Stimulated activated CD4-positive, alpha-beta T cell treated with anti-CD3 and anti-CD28 coated beads, Interleukin-4, amount 100 ng/mL, for 24 hours (primary cell): ENCODE measurements around the gene PSMG1.
"Not testable (repeated sequence)": the region's sequence is repeated elsewhere in the genome, so short reads cannot be mapped to it uniquely, and the experiment has no call there.

Experiments
- DNase-seq: peaks from one replicate; pipeline ENCODE4 v3.0.0-alpha.2; 2020

Gene PSMG1

DNA sequence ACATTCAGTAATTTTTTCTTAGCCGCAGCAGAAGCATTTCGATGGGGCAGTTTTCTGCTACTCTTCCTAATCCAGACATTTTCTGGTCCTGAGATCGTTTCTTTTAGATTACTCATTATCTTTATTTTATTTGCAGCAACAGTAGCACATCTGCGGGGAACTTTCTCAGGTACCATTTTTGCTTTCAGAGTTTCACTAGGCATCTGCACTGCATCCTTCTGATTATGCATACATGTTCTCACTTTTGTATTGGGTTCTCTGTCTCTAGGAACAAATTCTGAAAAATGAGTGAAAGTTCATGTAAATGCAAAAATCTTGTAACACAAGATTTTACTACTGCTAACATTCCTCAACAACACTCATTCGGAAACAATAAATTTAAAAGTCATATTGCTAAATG is 3.9 kb upstream of the PSMG1 start:
- no peak for DNase-seq

DNA sequence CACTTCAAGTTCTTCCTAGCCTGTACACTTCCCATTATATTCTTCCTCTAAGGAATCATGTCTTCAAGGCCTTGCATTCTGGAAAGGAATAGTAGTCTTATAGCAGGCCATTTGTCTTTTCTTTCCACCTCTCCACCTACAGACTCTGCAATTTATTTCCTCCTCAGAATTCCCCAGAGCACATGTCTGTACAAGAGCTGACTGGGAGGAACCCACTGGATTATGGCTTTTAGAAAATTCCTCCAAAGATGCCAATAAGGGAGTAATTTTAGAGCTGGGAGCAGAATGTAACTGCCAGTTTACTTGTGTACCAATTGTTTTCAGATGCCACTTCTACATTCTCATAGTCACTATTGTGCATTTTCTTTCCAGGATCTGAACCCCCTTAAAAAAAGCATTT is 3.4 kb upstream of the PSMG1 start:
- DNase-seq, result no peak

DNA sequence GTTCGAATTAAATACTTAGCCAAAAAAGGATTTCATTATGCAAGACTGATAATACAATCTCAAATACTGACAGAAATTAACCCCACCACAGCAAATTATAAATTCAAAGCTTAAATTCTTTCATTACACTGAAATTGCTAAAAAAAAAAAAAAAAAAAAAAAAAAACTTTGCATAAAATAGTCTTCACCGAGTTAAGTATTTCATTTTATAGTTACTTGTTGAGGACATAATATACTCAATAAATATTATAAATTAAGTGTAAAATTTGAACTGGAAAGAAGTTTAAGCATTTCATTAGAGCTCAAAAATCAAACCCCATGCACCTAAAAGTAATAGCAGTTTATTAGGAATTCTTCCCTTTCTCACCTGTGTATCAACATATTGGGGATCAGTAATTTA is 1.9 kb upstream of the PSMG1 start:
- DNase-seq, result no peak

DNA sequence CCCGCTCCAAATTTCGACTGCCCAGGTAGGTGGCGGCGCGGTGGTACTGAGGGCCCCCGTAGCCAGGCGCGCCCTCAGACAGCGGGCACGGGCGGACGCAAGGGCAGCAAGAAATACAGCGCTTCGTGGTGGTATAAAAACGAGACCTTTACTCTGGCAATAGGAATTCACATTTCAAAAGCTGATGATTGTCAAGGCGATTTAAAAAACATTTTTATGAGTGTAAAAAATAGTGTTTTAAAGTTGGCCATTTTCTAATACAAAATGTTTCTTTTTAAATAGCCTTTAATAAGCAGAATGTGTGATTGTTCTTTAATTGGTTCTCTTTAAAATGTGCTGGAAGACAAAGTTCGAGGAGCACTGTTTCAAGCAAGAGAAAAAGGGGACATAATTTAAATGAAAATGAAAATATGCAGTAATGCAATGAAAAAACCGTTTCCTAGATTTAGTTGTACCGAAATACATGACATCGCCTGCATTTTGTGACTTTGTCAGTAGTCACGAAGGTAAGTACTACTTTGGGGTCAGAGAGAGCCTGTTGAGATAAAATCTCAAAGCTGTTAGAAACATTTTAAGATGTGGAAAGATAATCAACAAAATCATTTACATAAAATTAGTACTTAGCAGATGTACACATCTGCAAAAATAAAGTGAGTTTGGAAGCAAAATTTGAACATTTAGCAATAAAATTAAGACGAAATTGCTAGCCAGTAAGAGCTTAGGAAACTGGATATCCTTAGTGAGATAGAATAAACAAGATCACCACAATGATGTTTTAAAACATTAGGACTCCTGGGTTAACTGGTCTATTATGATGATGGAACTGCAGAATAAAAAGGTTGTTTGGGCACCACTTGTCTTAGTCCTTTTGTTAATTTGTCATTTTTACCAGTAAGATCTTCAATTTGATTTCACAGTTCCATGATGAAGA is 1.1 kb upstream of the PSMG1 start:
- DNase-seq, result no peak

DNA sequence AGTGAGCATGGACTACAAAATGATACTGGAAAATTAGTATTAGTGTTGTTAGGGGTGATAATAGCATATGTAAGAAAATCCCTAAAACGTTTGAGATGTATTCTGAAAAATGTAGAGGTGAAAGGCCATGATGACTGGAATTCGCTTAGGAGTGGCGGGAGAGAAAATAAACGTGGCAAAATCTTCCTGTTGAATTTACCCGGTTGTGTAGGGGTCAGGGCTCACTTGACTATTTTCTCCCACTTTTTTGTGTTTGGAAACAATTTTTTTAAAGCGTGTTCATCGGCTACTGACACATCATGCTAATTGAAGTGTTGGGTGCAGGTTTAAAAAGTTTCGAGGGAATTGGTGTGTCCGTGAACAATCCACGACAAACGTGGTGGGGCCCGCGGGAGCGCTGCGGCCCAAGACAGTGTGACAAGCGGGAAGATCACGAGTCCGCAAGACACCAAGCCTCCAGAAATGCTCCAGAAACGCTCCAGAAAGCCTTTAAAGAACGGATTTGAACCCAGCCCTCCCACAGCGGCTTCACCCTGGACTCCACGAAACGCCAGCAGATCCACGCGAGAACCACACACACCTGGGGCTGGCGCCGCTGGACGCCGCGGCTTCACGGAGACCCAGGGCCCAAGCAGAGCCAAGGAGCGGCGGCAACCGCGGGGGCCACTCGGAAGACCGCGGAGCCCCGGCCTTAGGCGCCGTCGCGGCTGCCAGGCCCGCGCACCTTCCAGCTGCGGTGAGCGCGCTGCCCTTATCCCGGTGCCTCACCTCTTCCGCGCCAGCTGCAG is 573 bp downstream of the PSMG1 start:
- DNase-seq, result no peak

DNA sequence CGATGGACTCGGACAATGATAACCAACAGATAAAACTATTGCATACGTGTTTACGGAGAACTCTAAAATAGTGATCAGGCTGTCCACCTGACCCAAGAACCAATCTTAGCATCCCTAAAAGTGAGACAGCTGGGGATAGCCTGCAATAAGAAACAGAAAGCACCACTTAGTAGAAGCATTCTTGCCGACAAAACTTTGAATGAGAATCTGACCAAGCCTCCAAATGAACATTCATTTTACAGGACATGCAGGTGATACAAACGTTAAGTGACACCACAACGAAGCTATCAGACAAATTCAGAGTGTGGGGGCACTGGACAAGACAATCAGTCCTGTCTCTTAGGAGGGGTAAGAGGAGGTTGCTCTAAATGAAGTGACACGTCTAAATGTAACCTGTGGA is 1.2 kb downstream of the PSMG1 start:
- no peak for DNase-seq

DNA sequence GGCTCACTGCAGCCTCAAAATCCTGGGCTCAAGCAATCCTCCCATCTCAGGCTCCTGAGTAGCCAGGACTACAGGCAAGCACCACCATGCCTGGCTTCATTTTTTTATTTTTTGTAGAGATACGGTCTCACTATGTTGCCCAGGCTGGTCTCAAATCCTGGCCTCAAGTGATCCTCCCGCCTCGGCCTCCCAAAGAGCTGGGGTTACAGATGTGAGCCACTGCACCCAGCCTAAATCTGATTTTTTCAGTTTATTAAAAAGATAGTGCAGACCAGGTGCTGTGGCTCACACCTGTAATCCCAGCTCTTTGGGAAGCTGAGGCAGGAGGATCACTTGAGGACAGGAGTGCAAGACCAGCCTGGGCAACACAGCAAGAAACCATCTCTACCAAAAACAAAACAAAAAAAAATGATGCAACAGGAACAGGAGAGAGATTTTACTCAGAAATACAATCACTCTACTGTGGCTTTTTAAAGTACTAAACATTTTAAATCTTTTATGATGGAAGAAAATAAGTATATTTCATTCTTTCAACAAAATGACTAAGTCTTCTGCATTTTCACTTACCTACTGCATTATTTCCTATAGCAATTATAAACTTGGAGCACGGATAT is 1.9 kb downstream of the PSMG1 start:
- DNase-seq, result no peak

DNA sequence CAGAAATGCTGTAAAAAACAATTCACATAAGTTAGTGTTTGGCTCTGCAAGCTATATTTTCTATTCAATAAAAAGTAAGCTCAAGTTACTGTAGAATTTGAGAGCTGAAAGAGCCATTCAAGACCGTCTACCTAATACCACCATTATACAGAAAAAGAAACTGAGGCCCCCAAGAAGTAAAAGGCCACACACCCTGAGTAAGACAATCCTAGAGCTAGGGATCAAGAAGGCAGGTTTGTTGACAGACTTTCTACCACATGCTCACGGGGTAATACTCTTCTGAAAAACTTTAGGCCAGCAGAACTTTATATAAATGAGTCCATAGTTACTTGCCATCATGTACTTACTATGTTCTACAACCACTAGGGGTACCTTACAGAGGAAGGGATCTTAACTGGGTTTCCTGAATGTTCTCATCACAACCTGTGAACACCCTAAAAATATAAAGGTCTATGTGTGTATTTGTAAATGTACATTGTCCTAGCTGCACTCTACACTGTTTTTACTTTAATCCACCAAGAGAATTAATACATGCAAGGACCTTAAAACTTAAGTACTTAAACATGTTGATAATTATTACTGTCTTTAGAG is 2.7 kb downstream of the PSMG1 start:
- DNase-seq, result no peak

DNA sequence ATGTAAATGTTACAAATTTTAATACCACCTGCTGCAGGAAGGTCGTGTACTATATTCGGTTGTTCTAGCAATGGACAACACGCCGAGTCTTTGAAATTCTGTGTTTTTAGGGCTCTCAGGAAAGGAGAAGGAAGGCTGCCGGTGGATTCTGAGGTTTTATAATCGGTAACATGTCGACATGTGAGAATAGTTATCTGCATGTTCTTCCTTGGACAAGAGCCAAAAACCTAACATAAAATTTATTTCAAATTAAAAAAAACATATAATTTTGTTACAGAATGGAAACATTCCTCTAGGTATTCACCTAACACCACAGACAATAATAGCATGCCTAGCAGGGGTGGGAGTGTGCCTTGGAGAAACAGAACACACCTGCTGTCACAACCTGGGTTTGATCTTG is 4.8 kb downstream of the PSMG1 start:
- DNase-seq, result no peak

DNA sequence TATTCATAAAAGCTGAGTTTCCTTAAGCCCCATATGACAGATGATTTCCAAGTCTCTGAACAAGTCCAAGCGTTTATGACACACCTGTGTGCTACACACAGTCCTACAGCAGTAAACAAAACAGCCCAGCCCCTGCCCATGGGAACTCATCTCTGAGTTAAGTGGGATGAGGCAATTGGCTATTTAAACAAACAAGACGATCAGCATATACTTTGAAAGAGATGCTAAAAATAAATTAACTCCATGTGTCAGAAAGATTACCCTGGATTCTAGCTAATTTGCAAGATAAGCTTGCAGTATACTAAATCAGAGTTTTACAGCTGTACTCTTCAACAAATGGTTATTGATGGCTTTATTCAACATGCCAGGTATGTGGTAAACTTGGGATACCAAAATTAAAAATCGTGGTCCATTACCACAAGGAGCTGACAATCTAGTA is 7.0 kb downstream of the PSMG1 start:
- DNase-seq, result no peak

DNA sequence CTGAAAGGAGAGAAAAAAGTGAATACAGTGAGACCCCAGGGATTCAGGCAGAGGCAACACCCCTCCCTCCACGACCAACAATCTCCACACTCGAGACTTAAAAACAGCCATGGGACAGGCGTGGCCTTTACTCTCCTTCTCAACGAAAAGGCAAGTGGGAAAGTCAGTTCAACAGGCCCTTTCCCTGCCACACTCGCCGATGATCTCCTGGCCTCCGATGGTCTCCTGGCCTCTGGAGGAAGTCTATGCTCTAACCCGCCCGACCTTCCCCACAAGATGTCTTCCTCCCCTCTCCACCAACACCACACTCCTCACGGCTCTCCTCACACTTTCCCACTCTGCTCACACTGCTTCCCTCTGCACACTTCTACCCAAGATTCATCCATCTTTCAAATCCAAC is 7.6 kb downstream of the PSMG1 start:
- no peak for DNase-seq

DNA sequence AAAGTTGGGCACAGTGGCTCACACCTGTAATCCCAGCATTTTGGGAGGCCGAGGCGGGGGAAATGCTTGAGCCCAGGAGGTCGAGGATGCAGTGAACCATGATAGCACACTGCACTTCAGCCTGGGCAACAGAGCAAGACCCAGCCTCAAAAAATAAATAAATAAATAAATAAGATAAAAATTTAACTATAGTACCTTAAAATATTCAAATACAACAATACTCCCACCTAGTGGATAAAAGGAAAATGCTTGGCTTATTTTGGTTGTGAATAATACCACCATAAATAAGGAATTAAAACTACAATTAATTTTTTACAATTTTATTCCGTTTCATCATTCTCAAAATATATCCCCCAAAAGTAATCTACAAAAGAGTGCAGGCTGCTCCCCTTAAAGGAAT is 8.1 kb downstream of the PSMG1 start:
- no peak for DNase-seq

DNA sequence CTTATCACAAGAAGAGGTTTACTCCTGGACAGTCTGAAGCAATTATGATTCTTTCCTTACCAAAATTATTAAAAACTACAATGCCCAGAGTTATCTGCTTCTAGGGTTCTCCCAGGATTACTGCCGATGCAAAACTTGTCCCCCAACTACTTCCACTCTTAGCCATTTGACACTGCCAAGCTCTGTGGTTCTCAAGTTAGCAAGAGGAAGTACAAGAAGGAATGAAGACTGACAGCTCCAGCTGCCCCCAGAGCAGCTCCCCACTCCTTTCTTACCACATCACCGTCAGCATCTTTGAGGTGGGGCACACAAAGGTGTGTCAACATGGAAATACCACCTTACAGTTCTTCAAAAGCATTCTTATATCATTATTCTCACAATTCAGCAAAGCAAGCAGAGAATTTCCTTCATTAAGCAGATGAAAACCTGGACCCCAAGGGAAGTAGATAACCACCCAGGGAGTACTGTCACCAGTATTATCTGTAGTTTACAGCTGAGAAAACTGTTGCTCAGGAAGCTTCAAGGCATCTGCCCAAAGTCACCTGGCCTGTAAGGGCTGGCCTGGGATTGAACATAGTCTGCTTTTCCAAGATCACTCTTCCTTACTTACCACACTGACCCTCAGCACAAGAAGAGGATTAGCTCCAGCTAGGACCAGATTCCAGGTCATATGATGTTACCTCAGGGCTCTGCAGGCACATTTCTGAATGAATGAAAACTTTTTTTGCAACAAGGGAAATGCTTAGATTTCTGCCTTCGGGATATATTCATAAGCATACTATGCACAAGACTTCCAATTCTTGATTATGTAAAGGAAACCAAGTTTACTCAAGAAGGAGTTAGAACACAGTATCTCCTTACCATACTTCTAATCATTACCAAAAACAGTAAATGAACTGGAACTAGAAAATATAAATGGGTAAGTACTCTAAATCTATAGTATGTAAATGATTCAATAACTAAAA is 9.3 kb downstream of the PSMG1 start:
- DNase-seq, result no peak

DNA sequence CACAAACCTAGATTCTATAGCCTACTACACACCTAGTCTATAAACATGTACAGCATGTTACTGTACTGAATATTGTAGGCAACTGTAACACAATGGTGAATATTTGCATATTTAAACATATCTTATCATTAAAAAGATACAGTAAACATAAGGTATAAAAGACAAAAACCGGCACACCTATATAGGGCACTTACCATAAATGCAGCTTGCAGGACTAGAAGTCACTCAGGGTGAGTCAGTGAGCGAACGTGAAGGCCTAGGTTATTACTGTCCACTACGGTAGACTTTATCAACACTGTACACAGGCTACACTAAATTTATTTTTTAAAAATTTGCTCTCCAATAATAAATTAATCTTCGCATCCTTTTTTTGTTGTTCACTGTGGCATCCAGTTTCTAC is 13.3 kb downstream of the PSMG1 start:
- no peak for DNase-seq

DNA sequence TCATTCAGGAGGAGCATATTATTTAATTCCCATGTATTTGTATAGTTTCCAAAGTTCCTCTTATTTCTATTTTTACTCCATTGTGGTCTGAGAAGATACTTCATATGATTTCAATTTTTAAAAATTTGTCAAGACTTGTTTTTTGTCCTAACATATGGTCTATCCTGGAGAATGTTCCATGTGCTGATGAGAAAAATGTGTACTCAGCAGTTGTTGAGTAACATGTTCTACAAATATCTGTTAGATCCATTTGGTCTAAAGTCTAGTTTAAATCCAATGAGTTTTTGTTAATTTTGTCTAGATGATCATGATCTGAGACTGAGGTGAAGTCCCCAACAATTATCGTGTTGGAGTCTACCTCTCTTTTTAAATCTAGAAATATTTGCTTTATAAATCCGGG is 14.5 kb downstream of the PSMG1 start:
- no peak for DNase-seq

DNA sequence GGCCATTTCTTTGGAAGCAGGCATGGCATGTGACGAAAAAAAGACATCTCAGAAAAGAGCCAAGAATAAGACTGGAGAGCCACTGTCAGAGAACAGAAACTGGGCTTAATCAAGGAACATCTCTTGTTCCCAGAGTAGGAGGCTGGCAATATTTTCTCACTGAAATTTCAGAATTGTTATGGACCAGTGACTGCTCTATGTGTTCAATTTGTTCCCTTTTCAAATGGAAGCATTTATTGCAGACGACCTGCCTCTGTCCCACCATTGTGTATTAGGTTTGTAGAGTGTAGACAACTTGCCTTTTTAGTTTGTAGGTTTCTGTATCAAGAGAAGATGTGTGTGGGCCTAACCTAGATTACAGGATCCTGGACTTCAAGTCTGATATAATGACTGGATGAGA is 18.7 kb downstream of the PSMG1 start:
- DNase-seq, result no peak

DNA sequence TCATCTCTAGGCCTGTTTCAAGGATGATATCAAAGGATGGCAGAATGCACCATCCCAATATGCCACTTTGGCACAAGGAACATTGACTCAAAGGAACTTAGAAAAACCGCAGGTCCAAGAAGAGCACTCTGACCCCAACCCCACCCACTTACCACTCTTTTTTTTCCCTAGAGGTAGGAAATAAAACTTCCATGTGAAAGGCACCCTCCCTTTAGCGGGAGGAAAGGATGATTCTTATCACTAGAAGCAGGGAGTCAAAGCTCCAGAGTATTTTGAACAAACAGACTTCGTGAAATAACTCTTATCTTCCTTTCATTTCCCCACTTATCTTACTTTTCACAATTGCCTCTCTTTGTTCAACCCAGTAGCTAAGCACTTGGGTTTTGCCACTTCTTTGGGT is 22.2 kb downstream of the PSMG1 start:
- DNase-seq, result no peak

DNA sequence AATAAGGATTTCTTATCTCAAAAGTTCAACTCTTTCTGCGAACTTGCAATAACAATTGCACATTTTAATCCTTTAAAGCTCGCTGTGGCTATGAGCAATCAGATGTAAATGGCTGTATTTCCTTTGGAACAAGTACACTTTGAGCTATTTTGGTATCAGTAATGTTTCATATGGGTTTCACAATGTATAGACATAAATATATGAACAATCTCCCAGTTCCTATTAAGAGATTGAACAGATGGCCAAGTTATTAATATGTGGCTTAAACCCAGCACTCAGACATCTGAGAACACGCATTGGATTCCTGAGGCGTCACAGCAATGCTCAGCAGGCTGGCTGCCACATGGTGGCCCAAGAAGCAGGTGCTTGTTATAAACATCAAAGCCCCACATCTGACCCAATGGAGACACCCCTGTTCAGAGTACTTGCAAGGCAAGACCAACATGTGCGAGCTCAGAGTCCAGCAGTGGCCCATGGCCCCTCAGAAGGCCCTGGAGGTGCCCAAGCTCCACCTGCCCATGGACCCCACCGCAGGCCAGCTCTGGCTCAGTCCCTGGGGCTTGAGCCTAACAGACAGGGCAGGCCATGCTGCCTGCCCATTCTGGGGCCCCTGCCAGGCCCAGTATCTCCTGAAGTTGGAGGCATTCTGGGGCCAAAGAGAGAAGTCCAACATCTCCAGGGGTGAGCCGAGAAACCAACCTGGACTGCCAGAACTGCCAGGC is 23.7 kb downstream of the PSMG1 start:
- DNase-seq, result no peak

DNA sequence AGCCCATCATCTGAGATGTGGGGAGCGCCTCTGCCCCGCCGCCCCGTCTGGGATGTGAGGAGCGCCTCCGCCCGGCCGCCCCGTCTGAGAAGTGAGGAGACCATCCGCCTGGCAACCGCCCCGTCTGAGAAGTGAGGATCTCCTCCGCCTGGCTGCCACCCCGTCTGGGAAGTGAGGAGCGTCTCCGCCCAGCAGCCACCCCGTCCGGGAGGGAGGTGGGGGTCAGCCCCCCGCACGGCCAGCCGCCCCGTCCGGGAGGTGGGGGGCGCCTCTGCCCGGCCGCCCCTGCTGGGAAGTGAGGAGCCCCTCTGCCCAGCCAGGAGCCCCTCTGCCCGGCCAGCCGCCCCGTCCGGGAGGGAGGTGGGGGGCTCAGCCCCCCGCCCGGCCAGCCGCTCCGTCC is 26.0 kb downstream of the PSMG1 start:
- not testable (repeated sequence) for DNase-seq

DNA sequence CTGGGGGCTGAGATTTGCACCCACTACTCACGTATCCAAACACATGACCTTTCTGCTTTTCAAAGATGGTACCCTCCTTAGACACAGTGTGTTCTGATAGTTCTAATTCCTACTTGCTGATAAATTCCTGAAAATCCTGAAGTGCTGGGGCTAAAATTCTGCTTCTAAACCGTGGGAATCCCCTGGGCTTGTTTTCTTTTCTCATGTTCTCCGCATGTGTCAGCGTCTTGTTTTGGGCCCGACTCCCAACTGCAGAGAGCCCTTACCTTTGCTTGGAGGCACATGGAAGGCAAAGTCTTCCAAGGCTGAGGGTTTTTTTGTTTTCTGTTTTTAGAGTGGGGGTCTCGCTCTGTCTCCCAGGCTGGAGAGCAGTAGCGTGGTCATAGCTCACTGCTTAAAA is 27.2 kb downstream of the PSMG1 start:
- no peak for DNase-seq

DNA sequence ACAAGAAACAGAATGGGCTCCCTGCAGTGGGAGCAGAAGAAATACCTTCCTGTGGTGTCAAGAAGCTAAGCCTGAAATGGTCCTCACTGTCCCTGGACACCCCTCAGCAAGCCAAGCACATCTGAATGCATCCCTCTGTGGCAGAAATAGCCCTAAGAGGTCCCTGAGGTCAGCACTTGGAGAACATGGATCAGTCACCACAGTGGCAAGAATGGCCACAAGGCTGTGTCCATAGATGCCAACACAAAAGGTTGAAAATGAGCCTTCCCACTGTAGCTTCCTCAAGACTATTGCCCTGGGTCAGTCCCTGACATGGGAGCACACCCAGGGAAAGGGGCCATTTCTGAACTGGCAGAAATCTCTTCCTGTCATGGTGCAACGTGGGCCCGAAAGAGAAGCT is 27.7 kb downstream of the PSMG1 start:
- DNase-seq, result no peak

DNA sequence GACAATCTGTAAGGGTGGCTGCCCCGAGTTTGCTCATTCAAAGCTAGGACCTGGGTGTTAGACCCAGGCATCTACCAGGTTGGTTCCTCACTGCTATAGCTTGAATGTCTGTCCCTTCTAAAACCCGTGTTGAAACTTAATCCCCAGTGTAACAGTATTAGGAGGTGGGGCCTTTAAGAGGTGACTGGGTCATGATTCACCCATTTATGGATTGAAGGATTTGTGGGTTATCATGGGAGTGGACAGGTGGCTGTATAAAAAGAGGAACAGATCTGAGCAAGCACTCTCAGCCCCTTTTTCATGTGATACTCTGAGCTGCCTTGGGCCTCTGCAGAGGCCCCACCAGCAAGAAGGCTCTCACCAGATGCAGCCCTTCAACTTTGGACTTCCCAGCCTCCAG is 29.4 kb downstream of the PSMG1 start:
- no peak for DNase-seq
